Myocyte (in vitro differentiated cells): ENCODE measurements around the gene GAS2L2. TPM values are rescaled to one million over a fixed set of nuclear protein-coding genes. Genes with fewer than 3 reads are reported as not detected.
"Not testable (repeated sequence)": the region's sequence is repeated elsewhere in the genome, so short reads cannot be mapped to it uniquely, and the experiment has no call there.

Source experiments
- DNase-seq: peaks from one replicate; pipeline ENCODE4 v3.0.0-alpha.2; 2012; ENCODE audit warnings: low read depth
- total RNA-seq: library from RNA; depleted of rRNA; stranded (reverse); fragments of >200 nt; gene quantifications from 2 replicates; pipeline ENCODE4 v1.2.3, GENCODE V29; 2014

Gene GAS2L2
- total RNA-seq, 1 donor from 2014 or later = 0.08 TPM

- DNase-seq = no peak
These were observed 20.8 kb upstream of the GAS2L2 start for GRCh38 chr17:35773679-35774425.

- no peak for DNase-seq
These were observed 20.1 kb upstream of the GAS2L2 start for GRCh38 chr17:35773129-35773528.

DNA sequence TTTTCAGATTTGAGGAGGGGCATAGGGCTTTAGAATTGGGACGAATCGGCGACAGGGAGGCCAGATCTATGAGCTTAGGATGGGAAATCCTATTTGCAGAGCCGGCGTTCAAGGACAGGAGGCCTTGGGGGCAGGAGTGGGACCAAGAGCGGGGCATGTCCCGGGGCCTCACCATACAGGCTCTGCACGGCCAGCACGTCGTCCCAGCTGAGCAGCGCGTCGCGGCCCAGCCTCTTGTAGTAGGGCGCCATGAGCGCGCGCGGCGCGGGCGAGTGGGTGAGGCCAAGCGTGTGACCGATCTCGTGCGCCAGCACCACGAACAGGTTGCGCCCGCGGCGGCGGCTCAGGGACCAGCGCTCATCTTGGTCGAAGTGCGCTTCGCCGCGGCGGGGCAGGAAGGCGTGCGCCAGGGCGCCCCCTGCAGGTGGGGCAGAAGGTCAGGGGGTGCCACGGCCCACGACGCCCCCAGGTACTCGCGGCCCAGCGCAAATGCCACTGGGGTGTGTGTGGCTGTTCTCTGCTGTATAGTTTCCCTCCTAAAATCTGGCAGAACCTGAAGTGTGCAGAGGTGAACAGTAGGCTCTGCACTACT is 17.0 kb upstream of the GAS2L2 start:
- no peak for DNase-seq

DNA sequence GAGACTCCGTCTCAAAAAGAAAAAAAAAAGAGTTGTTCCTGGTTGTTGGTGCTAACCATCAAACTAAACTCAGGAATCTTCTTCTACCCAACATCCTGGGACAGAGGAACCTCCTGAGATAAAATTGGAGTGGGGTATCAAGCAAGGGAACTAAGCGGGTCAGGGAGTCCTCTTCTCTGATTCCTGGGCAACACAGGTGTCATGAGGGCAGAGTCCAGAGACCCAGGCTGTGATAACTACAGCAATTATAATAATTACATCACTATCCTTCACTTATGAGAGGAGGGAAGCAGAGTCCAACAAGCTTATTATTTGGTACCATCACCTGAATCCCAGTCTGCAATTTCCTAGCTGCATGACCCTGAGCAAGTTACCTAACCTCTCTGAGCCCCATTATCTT is 15.8 kb upstream of the GAS2L2 start:
- no peak for DNase-seq

- peak; percentile 77 for DNase-seq
These were observed 14.0 kb upstream of the GAS2L2 start for GRCh38 chr17:35766903-35767510.

DNA sequence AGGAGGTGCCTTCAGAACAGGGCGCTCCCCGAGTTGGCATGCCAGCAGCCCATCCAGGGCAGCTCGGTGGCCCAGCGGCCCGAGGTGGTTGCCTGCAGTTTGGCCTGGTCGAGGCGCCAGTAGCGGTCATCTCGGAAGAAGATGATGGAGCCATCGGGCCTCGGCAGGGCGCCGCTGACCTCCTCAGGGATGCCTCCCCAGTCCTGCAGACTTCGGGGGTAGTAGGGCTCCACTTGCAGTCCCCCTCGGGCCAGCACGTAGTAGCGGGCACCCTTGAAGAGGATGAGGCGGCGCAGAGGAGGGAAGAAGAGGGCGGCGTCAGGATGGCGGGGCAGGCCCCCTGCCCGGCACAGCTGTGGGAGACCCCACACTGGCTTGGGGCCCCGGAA is 13.4 kb upstream of the GAS2L2 start:
- DNase-seq = no peak

GRCh38 chr17:35765756-35766488 is 12.9 kb upstream of the GAS2L2 start:
- DNase-seq = no peak

DNA sequence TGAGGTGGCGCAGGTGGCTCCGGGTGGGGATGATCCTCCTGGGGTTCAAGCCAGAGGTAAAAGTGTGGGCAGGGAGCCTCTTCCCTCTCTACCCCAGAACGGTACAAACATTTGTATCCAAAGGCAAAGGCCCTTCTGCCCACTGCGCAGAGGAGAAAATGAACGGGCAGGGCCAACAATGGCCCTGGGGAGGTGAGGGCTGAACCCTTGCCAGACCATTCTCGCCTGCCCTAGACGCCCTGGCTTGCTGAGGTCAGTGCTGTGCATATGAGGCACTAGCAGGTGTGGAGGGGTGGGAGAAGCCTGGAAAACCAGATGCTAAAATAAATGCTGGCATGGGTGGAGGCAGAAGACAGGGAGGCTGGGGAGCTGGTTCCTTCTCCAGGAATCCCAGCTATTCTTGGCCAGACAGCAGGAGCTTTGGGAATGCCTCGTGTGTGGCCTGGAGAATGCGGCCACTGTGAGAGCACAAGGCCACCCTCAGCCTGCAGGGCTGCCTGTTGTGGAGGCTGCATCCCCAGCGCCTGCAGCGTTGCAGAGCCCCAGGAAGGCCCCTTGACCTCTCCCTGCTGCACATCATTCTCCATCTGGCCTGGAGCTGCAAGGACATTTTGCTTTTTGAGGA is 12.2 kb upstream of the GAS2L2 start:
- peak; percentile 93 for DNase-seq

- DNase-seq = peak; percentile 90
These were observed 11.3 kb upstream of the GAS2L2 start for GRCh38 chr17:35764123-35764991.

GRCh38 chr17:35763767-35764122 is 10.7 kb upstream of the GAS2L2 start:
- DNase-seq = no peak

DNA sequence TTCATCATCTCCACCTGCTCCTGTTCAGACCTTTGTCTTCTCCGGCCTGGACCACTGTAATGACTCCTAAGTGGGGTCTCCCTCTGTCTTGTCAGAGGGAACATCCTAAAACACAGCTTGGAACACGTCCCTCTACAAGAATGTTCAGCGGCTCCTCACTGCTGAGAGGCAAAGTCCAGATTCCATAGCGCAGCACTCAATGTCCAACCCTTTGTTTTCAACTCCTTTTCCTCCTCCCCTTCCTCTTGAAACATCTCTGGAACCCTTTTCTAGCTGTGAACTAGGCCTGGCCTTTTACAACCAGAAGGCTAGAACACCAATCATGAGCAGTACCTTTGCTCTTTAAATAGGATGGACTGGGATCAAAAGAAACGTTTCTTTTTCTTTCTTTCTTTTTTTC is 8.6 kb upstream of the GAS2L2 start:
- no peak for DNase-seq

- no peak for DNase-seq
These were observed 7.5 kb upstream of the GAS2L2 start, which contains the start of gene C17orf50 for GRCh38 chr17:35760587-35760986. Gene C17orf50, plus strand, starts transcription at chr17:35760887. Its CDS starts 55 bp downstream, at chr17:35760942.

DNA sequence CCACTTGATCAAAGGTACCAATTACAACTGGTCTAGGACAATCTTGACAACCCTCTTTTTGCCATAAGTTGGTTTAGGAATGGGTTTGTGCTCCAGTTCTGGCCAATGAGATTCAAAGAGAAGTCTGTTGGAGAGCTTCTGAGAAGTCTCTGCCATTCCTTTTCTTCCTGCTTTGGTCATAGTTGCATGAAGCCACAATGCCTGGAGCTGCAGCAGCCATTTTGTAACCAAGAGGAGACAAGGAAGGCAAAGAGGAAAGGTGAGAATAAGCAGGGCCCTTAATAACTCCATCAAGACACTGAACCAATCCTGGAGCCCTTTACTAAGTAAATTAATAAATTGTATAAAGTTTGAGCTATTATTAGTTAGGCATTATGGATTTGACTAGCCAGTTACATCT is 4.2 kb upstream of the GAS2L2 start:
- no peak for DNase-seq

- no peak for DNase-seq
These were observed 568 bp downstream of the GAS2L2 start for GRCh38 chr17:35752471-35752870.

DNA sequence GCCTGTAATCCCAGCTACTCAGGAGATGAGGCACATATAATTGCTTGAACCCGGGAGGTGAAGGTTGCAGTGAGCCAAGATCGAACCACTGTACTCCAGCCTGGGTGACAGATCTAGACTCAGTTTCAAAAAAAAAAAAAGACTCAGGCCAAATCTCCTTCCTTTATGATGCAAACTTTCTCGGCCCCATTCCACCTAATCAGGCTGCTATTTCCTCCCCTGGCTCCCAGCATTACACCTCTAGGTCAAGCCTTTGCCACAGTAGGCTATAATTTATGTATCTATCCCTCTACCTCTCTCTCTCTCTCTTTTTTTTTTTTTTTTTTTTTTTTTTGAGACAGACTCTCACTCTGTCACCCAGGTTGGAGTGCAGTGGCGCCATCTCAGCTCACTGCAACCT is 1.5 kb downstream of the GAS2L2 start:
- DNase-seq = not testable (repeated sequence)

- DNase-seq = no peak
These were observed 2.3 kb downstream of the GAS2L2 start for GRCh38 chr17:35750526-35751395.

DNA sequence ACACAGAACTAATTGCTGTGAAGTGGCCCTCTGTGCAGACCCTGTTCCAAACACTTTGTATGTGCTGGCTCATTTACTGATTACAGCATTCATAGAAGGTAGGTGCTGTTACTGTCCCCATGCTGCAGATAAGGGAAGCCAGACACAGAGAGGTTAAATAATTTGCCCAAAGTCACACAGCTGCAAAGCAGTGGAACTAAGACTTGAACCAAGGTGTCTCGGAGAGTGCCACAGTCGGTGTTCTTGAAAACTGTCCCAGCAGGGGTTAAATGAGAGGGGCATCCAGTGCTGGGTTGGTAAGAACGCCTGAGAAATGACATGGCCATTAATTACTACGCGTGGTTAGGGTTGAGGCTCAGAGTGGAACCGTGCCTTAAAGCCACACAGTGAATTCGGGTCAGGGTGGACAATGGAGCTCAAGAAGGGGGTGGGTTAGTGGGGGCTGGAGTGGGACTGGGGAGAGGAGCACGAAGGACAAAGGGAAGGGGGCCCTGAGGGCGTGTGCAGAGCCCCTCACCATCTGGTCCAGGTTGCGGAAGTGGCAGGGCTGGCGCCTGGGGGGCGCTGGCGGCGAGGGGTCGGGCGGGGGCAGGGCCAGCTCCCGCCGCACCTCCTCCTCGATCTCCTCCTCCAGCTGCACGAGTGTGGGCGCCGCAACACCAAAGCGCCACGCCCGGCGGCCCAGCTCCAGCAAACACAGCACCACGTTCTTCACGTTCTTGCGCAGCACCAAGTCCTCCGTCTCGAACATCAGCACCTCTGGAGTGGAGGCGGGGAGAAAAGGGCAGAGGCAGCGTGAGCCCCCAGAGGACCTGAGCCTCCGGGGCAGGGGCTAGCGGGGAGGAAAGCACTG is 3.3 kb downstream of the GAS2L2 start:
- DNase-seq = no peak

DNA sequence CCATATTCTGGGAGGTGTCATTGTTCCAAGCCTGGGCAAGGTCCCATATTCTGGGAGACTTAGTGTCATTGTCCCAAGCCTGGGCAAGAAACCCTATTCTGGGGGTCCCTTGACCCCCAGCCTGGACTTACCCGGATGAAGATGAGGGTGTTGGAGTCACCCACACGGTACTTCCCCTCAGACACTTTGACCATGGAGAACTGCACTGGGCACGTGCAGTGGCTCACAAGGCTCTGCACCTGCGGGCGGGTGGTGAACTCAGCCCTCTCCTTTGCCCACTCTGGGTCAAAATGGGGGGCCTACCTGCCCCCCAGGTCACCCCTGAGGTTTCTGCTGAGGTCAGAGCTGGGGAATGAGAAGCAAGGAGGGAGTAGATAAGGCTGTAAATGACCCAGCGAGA is 4.1 kb downstream of the GAS2L2 start:
- no peak for DNase-seq
